Progenitor cell of endocrine pancreas (in vitro differentiated cells): ENCODE measurements around the gene RFX2. TPM values are rescaled to one million over a fixed set of nuclear protein-coding genes. Genes with fewer than 3 reads are reported as not detected.

Experiments used
- DNase-seq: peaks from one replicate; pipeline ENCODE4 v3.0.0; 2021; ENCODE audit warnings: low spot score; ENCODE audit not compliant: unreplicated experiment
- H3K27ac Mint-ChIP-seq: 2 replicates; pipeline ENCODE4 v1.8.0; 2021; ENCODE audit warnings: mild to moderate bottlenecking, moderate library complexity, mixed read lengths
- H3K27me3 Mint-ChIP-seq: 2 replicates; pipeline ENCODE4 v1.8.0; 2021; ENCODE audit warnings: mixed read lengths
- H3K36me3 Mint-ChIP-seq: 2 replicates; pipeline ENCODE4 v1.8.0; 2022; ENCODE audit warnings: mixed read lengths; ENCODE audit not compliant: insufficient read depth
- H3K4me1 Mint-ChIP-seq: 2 replicates; pipeline ENCODE4 v1.8.0; 2021; ENCODE audit warnings: low read depth, mixed read lengths
- H3K4me3 Mint-ChIP-seq: 2 replicates; pipeline ENCODE4 v1.8.0; 2021; ENCODE audit warnings: low read depth, mild to moderate bottlenecking, moderate library complexity, mixed read lengths
- H3K9me3 Mint-ChIP-seq: 2 replicates; pipeline ENCODE4 v1.8.0; 2021; ENCODE audit warnings: low read depth, mixed read lengths
- total RNA-seq: library from RNA; stranded (reverse); gene quantifications from 2 replicates; pipeline ENCODE4 v1.2.1, GENCODE V29; 2021
- TF ChIP-seq, protein P1 (sequence below): fragments of 200-600 bp; sonication (generic); IDR thresholded peaks from one replicate; pipeline ENCODE4 v1.5.0; 2021; ENCODE audit warnings: antibody characterized with exemption, mild to moderate bottlenecking; ENCODE audit not compliant: unreplicated experiment

RFX2 gene
- total RNA-seq, 1 donor from 2014 or later: 24.2 TPM

DNA sequence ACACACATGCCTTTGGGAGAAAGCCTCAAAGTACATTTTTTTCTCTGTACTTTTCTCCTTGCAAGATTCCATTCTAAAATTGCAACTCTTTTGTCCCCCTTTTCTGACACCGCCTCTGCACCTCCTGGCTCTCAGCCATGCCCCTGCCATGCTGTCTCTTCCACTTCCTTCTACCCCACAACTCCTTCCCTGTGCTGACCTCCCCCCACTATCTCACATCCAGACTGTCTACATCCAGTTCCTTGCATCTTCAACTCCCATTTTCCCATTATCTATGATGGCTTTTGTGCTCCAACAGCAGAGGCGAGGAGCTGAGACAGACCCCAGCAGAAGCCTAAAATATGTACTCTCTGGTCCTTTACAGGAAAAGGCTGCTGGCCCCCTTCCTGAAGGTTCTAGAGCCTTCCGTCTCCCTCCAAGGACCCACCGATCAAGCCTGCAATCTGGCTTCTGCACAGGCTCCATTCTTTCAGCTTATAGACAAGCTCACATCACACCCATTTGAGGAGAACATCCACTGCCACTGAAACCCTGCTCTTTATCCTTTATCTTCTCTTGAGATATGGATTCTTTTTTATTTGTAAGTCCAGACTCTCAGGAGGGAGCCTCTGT, 50.2 kb downstream of the RFX2 start:
- TF ChIP-seq, protein P1, sequence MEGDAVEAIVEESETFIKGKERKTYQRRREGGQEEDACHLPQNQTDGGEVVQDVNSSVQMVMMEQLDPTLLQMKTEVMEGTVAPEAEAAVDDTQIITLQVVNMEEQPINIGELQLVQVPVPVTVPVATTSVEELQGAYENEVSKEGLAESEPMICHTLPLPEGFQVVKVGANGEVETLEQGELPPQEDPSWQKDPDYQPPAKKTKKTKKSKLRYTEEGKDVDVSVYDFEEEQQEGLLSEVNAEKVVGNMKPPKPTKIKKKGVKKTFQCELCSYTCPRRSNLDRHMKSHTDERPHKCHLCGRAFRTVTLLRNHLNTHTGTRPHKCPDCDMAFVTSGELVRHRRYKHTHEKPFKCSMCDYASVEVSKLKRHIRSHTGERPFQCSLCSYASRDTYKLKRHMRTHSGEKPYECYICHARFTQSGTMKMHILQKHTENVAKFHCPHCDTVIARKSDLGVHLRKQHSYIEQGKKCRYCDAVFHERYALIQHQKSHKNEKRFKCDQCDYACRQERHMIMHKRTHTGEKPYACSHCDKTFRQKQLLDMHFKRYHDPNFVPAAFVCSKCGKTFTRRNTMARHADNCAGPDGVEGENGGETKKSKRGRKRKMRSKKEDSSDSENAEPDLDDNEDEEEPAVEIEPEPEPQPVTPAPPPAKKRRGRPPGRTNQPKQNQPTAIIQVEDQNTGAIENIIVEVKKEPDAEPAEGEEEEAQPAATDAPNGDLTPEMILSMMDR: no peak
- DNase-seq: no peak
- H3K27ac Mint-ChIP-seq: peak overlapping the region; percentile 15
- H3K9me3 Mint-ChIP-seq: peaks cover 3% of the 10 kb centered on the region
- H3K36me3 Mint-ChIP-seq: peaks cover 18% of the 10 kb centered on the region
- no peaks in the 10 kb centered on the region for H3K27me3 Mint-ChIP-seq
- no peak overlapping the region for H3K4me3 Mint-ChIP-seq
- H3K4me1 Mint-ChIP-seq: peaks cover 49% of the 10 kb centered on the region

DNA sequence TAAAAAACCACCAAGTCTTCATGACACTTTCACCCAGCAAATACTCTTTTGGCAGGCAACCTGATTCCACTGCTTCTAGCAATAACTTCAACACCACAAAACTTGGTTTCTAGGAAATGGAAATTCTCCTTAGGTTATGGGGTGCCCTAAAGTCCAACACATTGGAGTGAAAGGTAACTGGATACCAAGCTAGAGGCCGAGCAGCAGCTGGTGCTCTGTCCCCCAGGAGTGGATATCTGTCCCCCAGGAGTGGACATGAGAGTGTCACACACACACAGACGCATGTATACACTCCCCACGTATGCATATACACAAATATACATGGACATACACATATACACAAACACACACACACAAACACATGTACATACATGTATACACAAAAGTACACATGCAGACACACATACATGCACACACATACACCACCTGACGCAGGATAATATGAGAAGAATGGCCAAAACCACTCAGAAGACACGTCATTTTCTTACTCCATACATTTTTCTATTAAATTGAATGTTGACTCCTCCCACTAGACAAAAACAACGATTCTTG, 50.8 kb downstream of the RFX2 start:
- Mint-ChIP-seq H3K36me3 (peaks cover 18% of the 10 kb centered on the region), H3K27ac (no peak overlapping the region), H3K4me1 (peaks cover 46% of the 10 kb centered on the region), H3K27me3 (no peaks in the 10 kb centered on the region), H3K9me3 (peaks cover 6% of the 10 kb centered on the region), H3K4me3 (no peak overlapping the region)
- TF ChIP-seq, protein P1: no peak
- no peak for DNase-seq

DNA sequence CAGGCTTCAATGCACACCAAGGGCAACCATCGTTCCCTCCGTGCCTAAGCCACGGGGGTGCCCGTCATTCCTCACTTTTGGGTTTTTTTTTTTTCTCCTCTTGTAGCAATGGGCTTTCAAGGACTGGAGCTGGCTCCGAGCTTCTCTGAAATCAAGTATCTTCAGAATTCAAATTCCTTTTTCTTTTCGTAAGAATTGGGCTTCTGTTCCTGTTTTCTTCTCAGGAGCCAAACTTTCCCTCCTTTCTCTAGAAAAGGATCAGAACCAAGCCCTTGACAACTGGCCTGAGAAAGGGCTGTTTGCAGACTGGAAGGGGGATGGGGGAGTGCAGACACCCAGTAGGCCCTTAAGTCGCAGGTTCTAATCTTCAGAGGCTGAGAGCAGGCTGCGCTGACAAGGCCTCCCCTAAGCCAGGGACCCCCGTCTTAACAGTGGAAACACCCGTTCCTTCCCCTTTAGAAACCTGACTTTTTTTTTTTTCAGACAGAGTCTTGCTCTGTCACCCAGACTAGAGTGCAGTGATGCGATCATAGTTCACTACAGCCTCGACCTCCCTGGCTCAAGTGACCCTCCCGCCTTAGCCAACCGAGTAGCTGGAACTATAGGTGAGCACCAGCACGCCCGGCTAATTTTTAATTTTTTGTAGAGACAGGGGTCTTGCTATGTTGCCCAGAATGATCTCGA, 51.6 kb downstream of the RFX2 start:
- no peak overlapping the region for H3K4me3 Mint-ChIP-seq
- peaks cover 14% of the 10 kb centered on the region for H3K36me3 Mint-ChIP-seq
- H3K27me3 Mint-ChIP-seq: no peaks in the 10 kb centered on the region
- no peak for DNase-seq
- TF ChIP-seq, protein P1: no peak
- H3K9me3 Mint-ChIP-seq: peaks cover 7% of the 10 kb centered on the region
- peaks cover 39% of the 10 kb centered on the region for H3K4me1 Mint-ChIP-seq
- H3K27ac Mint-ChIP-seq: no peak overlapping the region

DNA sequence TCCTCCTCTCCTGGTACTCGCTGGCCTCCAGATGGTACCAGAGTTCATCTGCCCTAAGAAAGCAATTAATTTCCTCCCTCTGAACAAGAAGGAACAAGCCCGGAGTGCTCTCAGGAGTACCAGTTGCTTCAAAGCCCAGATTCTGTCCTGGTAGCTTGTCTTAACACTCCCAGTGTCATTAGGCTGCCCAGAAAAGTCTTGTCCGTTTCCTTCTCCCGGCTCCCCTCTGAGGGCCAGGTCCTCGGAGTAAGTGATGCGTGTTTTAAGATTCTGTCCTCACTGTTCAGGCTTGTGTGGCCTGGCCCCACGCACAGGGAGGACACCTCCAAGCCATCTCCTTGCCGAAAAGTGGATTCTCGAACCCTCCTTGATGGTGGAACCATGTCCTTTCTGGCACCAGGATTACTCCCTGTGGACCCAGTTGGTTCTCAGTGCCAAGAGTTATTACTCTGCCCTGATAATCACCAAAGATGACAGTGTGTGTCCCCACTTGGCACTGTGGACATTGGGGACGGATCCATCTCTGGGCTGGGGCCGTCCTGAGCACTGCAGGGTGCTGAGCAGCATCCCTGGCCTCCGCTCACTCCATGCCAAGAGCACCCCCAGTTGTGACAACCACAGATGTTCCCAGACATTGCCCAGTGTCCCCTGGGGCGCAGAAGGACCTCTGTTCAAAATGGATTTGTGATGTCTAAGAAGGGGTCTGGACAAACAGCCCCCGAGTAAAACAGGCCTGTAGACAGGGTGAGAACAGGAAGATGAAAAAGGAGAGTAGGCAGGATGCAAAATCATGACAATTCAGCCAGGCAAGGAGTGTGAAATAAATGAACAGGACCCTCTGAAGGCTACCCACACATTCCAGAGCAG, 52.4 kb downstream of the RFX2 start:
- Mint-ChIP-seq H3K4me3 (no peak overlapping the region), H3K36me3 (peaks cover 15% of the 10 kb centered on the region), H3K27ac (peak overlapping the region; percentile 62), H3K9me3 (peaks cover 12% of the 10 kb centered on the region), H3K4me1 (peaks cover 43% of the 10 kb centered on the region), H3K27me3 (no peaks in the 10 kb centered on the region)
- no peak for DNase-seq
- TF ChIP-seq, protein P1: no peak
